GM12878 (cell line): ENCODE results near the gene KLF7. TPM values are rescaled to one million over a fixed set of nuclear protein-coding genes. Genes with fewer than 3 reads are reported as not detected.

Source experiments
- ATAC-seq: fragments of 200-7000 bp; cut with Tn5 transposase; 3 replicates; pipeline ENCODE4 v1.9.1; 2020; ENCODE audit warnings: mild to moderate bottlenecking, moderate library complexity
- Bru-seq: library from RNA; stranded (reverse); fragments of 400-500 nt; gene quantifications from one replicate; lab custom pipeline; 2021; lab: Mats Ljungman, UMichigan
- BruChase-seq, 2 experiments: library from RNA; stranded (reverse); fragments of 400-500 nt; gene quantifications; one replicate each; lab custom pipeline; 2021; lab: Mats Ljungman, UMichigan
- BruUV-seq: library from RNA; stranded (reverse); fragments of 400-500 nt; replicated peaks from 2 replicates; lab custom pipeline; 2021; lab: Mats Ljungman, UMichigan
- CTCF ChIA-PET: fragments of 300-600 bp; sonication (Branson Sonifier 250); formaldehyde crosslinking; extraction: SDS; loops from one replicate; lab custom pipeline; 2021; ENCODE audit warnings: inconsistent platforms; lab: Yijun Ruan, JAX
- POLR2A ChIA-PET: fragments of 350-600 bp; formaldehyde crosslinking; extraction: SDS; loops from one replicate; lab custom pipeline; 2021; ENCODE audit warnings: inconsistent platforms; lab: Charles Lee
- RAD21 ChIA-PET: fragments of 300-600 bp; sonication (Branson Sonifier 250); formaldehyde crosslinking; loops from one replicate; lab custom pipeline; 2023; ENCODE audit warnings: antibody characterized with exemption; ENCODE audit not compliant: unreplicated experiment; lab: Charles Lee
- SMC1A ChIA-PET: fragments of 300-600 bp; sonication (Branson Sonifier 250); formaldehyde crosslinking; loops from one replicate; lab custom pipeline; 2023; ENCODE audit not compliant: unreplicated experiment, uncharacterized antibody; lab: Charles Lee
- DNase-seq: peaks from one replicate; pipeline ENCODE4 v3.0.0-alpha.2; 2011; ENCODE audit warnings: low read depth, low spot score
- FAIRE-seq: peaks from 3 replicates; lab custom pipeline; 2011; peaks lifted over from hg19 to GRCh38; lab: Jason Lieb, UNC
- H2AFZ ChIP-seq: 2 replicates; pipeline ENCODE4 v1.6.0; 2011; ENCODE audit warnings: low read depth, low read length, control low read depth; ENCODE audit not compliant: control insufficient read depth
- H3K27ac ChIP-seq: 2 replicates; pipeline ENCODE4 v1.5.1; 2011; ENCODE audit warnings: control low read depth; ENCODE audit not compliant: control insufficient read depth, insufficient read depth
- H3K27me3 ChIP-seq, 2 experiments: replicated peaks in 1 of 2; 2 replicates each; pipeline versions ENCODE4 v1.6.0 to v1.6.1; 2011; ENCODE audit warnings: low read length in 1 of 2; ENCODE audit not compliant: control insufficient read depth in 2 of 2, insufficient read depth in 2 of 2
- H3K36me3 ChIP-seq, 2 experiments: 2 replicates each; pipeline ENCODE4 v1.5.1; 2011; ENCODE audit warnings: low read length in 1 of 2; ENCODE audit not compliant: control insufficient read depth in 2 of 2, insufficient read depth in 2 of 2
- H3K4me1 ChIP-seq: 2 replicates; pipeline ENCODE4 v1.6.1; 2011; ENCODE audit warnings: mild to moderate bottlenecking, low read length, moderate library complexity, mixed read lengths; ENCODE audit not compliant: control insufficient read depth, insufficient read depth
- H3K4me2 ChIP-seq: 2 replicates; pipeline ENCODE4 v1.6.0; 2011; ENCODE audit warnings: control low read depth; ENCODE audit not compliant: control insufficient read depth, insufficient read depth
- H3K4me3 ChIP-seq: fragments of 200-600 bp; sonication (generic); 2 replicates; pipeline ENCODE4 v1.5.1; 2016
- H3K79me2 ChIP-seq: 2 replicates; pipeline ENCODE4 v1.6.0; 2011; ENCODE audit warnings: low read length; ENCODE audit not compliant: control insufficient read depth, insufficient read depth
- H3K9ac ChIP-seq: 2 replicates; pipeline ENCODE4 v1.8.0; 2011; ENCODE audit warnings: low read length, control low read depth, mixed read lengths; ENCODE audit not compliant: control insufficient read depth, insufficient read depth
- H3K9me3 ChIP-seq: replicated peaks from 3 replicates; pipeline ENCODE4 v1.5.1; 2011; ENCODE audit warnings: mild to moderate bottlenecking, low read length; ENCODE audit not compliant: control insufficient read depth, insufficient read depth
- H4K20me1 ChIP-seq: 2 replicates; pipeline ENCODE4 v1.6.0; 2011; ENCODE audit not compliant: control insufficient read depth, insufficient read depth
- BACH1 ChIP-seq: fragments of 450-650 bp; IDR thresholded peaks from 2 replicates; pipeline ENCODE4 v1.6.1; 2017; ENCODE audit warnings: mild to moderate bottlenecking, borderline replicate concordance
- CBX5 ChIP-seq: sonication (generic); IDR thresholded peaks from 2 replicates; pipeline ENCODE4 v1.6.1; 2016; ENCODE audit warnings: low read depth, moderate library complexity, mild to moderate bottlenecking, inconsistent platforms
- CHD4 ChIP-seq: fragments of 200-600 bp; sonication (generic); IDR thresholded peaks from 2 replicates; pipeline ENCODE4 v1.6.1; 2016; ENCODE audit warnings: mild to moderate bottlenecking
- EED ChIP-seq: sonication (generic); IDR thresholded peaks from 2 replicates; pipeline ENCODE4 v1.6.1; 2016; ENCODE audit warnings: antibody characterized with exemption, low read depth
- FOS ChIP-seq: IDR thresholded peaks from 3 replicates; pipeline ENCODE4 v1.6.1; 2011; ENCODE audit warnings: borderline replicate concordance; ENCODE audit not compliant: insufficient read length; ENCODE audit errors: extremely low read depth
- FOXK2 ChIP-seq: fragments of 450-650 bp; IDR thresholded peaks from 2 replicates; pipeline ENCODE4 v1.6.1; 2017; ENCODE audit warnings: mild to moderate bottlenecking, moderate library complexity
- FOXM1 ChIP-seq: IDR thresholded peaks from 2 replicates; pipeline ENCODE4 v1.6.1; 2012; ENCODE audit warnings: low read depth, mild to moderate bottlenecking, inconsistent platforms, low read length, moderate library complexity
- MEF2A ChIP-seq: IDR thresholded peaks from 2 replicates; pipeline ENCODE4 v1.6.1; 2011; ENCODE audit warnings: low read depth, mild to moderate bottlenecking, low read length, moderate library complexity; ENCODE audit not compliant: insufficient read depth
- MTA3 ChIP-seq: IDR thresholded peaks from 2 replicates; pipeline ENCODE4 v1.6.1; 2012; ENCODE audit warnings: low read length, inconsistent platforms, borderline replicate concordance
- MXI1 ChIP-seq: fragments of 150-350 bp; IDR thresholded peaks from 2 replicates; pipeline ENCODE4 v1.6.1; 2011; ENCODE audit warnings: low read depth, mild to moderate bottlenecking, inconsistent platforms, low read length, improper control_type of control experiment
- NBN ChIP-seq: fragments of 450-650 bp; IDR thresholded peaks from 2 replicates; pipeline ENCODE4 v1.6.1; 2016
- NFIC ChIP-seq: IDR thresholded peaks from 2 replicates; pipeline ENCODE4 v1.6.1; 2012; ENCODE audit warnings: low read depth, mild to moderate bottlenecking, inconsistent platforms, low read length, moderate library complexity
- POLR2A ChIP-seq: IDR thresholded peaks from 2 replicates; pipeline ENCODE4 v1.6.1; 2011; ENCODE audit warnings: low read depth, mild to moderate bottlenecking, low read length
- POU2F2 ChIP-seq: IDR thresholded peaks from 3 replicates; pipeline ENCODE4 v1.6.1; 2011; ENCODE audit warnings: low read depth, mild to moderate bottlenecking, low read length, borderline replicate concordance
- RELA ChIP-seq: fragments of 450-650 bp; IDR thresholded peaks from 2 replicates; pipeline ENCODE4 v1.8.0; 2014; ENCODE audit warnings: borderline replicate concordance; ENCODE audit not compliant: partially characterized antibody
- SIN3A ChIP-seq: IDR thresholded peaks from 2 replicates; pipeline ENCODE4 v1.6.1; 2012; ENCODE audit warnings: low read depth, low read length, improper control_type of control experiment
- STAT3 ChIP-seq: IDR thresholded peaks from 2 replicates; pipeline ENCODE4 v1.6.1; 2011; ENCODE audit warnings: low read depth, low read length, improper control_type of control experiment
- WGBS: methylation state at CpG from one replicate; pipeline ENCODE4 v1.1.6; 2016; ENCODE audit warnings: low lambda C conversion rate; ENCODE audit not compliant: insufficient replicate concordance, insufficient coverage; ENCODE audit errors: missing lambda C conversion rate; 5-methylcytosine and 5-hydroxymethylcytosine counted together
- in situ Hi-C: fragments of 300-500 bp; cut with MboI; formaldehyde crosslinking; loops from 9 replicates; pipeline ENCODE4 v1.14.3; 2018; ENCODE audit warnings: mixed read lengths
- intact Hi-C: fragments of 100-400 bp; cut with micrococcal nuclease; formaldehyde crosslinking; loops from one replicate; pipeline ENCODE4 v1.14.2; 2022; ENCODE audit not compliant: unreplicated experiment
- long read RNA-seq, 2 experiments: library from polyadenylated mRNA; unstranded; transcript quantifications; one replicate each; pipeline ENCODE4 v2.0.0, GENCODE V29; 2019 to 2020
- polyA minus RNA-seq, 3 experiments: library from RNA; depleted of rRNA, polyadenylated mRNA; stranded (reverse); fragments of >200 nt; gene quantifications; 2 replicates each; pipeline ENCODE4 v1.2.3, GENCODE V29; 2011
- polyA plus RNA-seq, 11 experiments: library from polyadenylated mRNA; depleted of rRNA in 4 of 11; unstranded in 6 of 11; stranded (reverse) in 5 of 11; fragments of >200 nt; fragmentation: Nextera tagmentation in 4 of 11; fragmentation: Illumina TruSeq in 1 of 11; extraction: Ambion mirVana in 4 of 11; extraction: Trizol in 1 of 11; gene quantifications; 1 replicate in 1 of 11; 2 replicates in 10 of 11; pipeline versions ENCODE4 v1.2.1 to v1.2.3, GENCODE V29; 2011 to 2016; ENCODE audit warnings: inconsistent platforms in 2 of 11, missing spikeins in 2 of 11, low read depth in 1 of 11
- total RNA-seq, 4 experiments: library from RNA; depleted of rRNA in 3 of 4; stranded (reverse); fragments of >200 nt in 3 of 4; fragmentation: Illumina TruSeq in 1 of 4; extraction: Trizol in 1 of 4; gene quantifications; 2 replicates each; pipeline versions ENCODE4 v1.2.1 to v1.2.3, GENCODE V29; 2013 to 2021
- TF ChIP-seq, protein P1 (sequence below): fragments of 450-650 bp; IDR thresholded peaks from 2 replicates; pipeline ENCODE4 v1.6.1; 2016; ENCODE audit warnings: mild to moderate bottlenecking

The KLF7 gene
- 51.2 and 57.3 TPM in 2 replicates for total RNA-seq (2013; cell fraction: nucleolus; rRNA removed)
- 8.1 and 10.8 TPM in 2 replicates for total RNA-seq (2014; rRNA removed)
- total RNA-seq (2014; rRNA removed; fragmentation: Illumina TruSeq; extraction: Trizol) = 7.6 and 8.1 TPM in 2 replicates
- 20.6 and 24.8 TPM in 2 replicates for total RNA-seq (2021)
- polyA plus RNA-seq (2011; ENCODE audit: low read depth) = 6.5 TPM
- 4.7 and 6.4 TPM in 2 replicates for polyA plus RNA-seq (2011; rRNA removed)
- 5.4 and 5.7 TPM in 2 replicates for polyA plus RNA-seq (2011; cell fraction: cytosol; rRNA removed)
- polyA plus RNA-seq (2011; cell fraction: nucleus; rRNA removed) = 11.2 and 11.5 TPM in 2 replicates
- 6.8 and 7.9 TPM in 2 replicates for polyA plus RNA-seq (2012)
- polyA plus RNA-seq (2014; fragmentation: Illumina TruSeq; extraction: Trizol) = 13.3 and 20.5 TPM in 2 replicates
- 1 to 10 TPM; 2.4 to 3.3 TPM for polyA plus RNA-seq (2014; fragmentation: Nextera tagmentation; extraction: Ambion mirVana)
- 9.4 and 10.7 TPM in 2 replicates for polyA plus RNA-seq (2014; rRNA removed)
- polyA plus RNA-seq (2016; fragmentation: Nextera tagmentation; extraction: Ambion mirVana) = 10 to 100 TPM in 1 of 2 experiments, 1 to 10 TPM in 1; 5.6 to 10.2 TPM
- polyA minus RNA-seq (2011; rRNA and poly(A)+ RNA removed) = 8.9 and 12.7 TPM in 2 replicates
- polyA minus RNA-seq (2011; cell fraction: cytosol; rRNA and poly(A)+ RNA removed) = 1.7 and 3.4 TPM in 2 replicates
- polyA minus RNA-seq (2011; cell fraction: nucleus; rRNA and poly(A)+ RNA removed) = 7.1 and 10.4 TPM in 2 replicates
- Bru-seq, nascent RNA = percentile 84 among the genes with signal in this experiment
- BruChase-seq, experiment 1, labeled RNA remaining after a 6-hour chase = percentile 70 among the genes with signal in this experiment
- BruChase-seq, experiment 2, labeled RNA remaining after a 2-hour chase = percentile 73 among the genes with signal in this experiment
- long read RNA-seq, experiment 1, full-length matches to known transcripts = 2 of 7 reads
- long read RNA-seq, experiment 1, partial matches to known transcripts = 2 of 7 reads
- long read RNA-seq, experiment 1, other reads (novel, unspliced or antisense) = 3 of 7 reads
- long read RNA-seq, experiment 2, partial matches to known transcripts = 0 of 19 reads
- long read RNA-seq, experiment 2, other reads (novel, unspliced or antisense) = 19 of 19 reads

GRCh38 chr2:207165121-207166038 is at the start of gene KLF7:
KLF7 (minus strand) TSS chr2:207165948; CDS start chr2:207165568, 380 bp downstream.
- intact Hi-C loops (loop anchor here (2.0 to 10.0 kb wide), 4 partner anchors 59 to 371 kb away; no protein-coding TSS in a partner anchor), in situ Hi-C loops (no loop called here)
- ChIA-PET POLR2A (interaction anchor here (0.7 to 4.7 kb wide), 21 partner anchors 11 to 400 kb away, joined by 3 to 56 read pairs (median 5); partner anchors contain the start of genes CREB1, FASTKD2 and MDH1B), SMC1A (interaction anchor here (0.8 to 7.3 kb wide), 18 partner anchors 10 to 176 kb away, joined by 3 to 52 read pairs (median 4); no protein-coding TSS in a partner anchor), RAD21 (interaction anchor here (0.6 to 6.2 kb wide), 26 partner anchors 8 to 365 kb away, joined by 3 to 58 read pairs (median 4); partner anchors contain the start of gene CREB1), CTCF (interaction anchor here (0.5 to 4.8 kb wide), 13 partner anchors 10 to 1485 kb away, joined by 3 to 25 read pairs (median 3); no protein-coding TSS in a partner anchor)
- peaks cover 51% of the 10 kb centered on the region for H3K79me2 ChIP-seq
- WGBS = 2% methylated on average over 36 of the region's 36 CpGs
- H3K36me3 ChIP-seq = no peaks in the 10 kb centered on the region
- H3K9me3 ChIP-seq = no peaks in the 10 kb centered on the region; the same call in 2 of the 3 replicates
- H3K27me3 ChIP-seq = no peaks in the 10 kb centered on the region
- no peak for FAIRE-seq
- peaks cover 4% of the 10 kb centered on the region; the same call in 1 of the 2 replicates for H3K4me1 ChIP-seq
- H4K20me1 ChIP-seq = no peaks in the 10 kb centered on the region
- H3K27ac ChIP-seq = peak within 1 kb of the TSS; percentile 97
- peak; percentile 39 for ATAC-seq
- H3K4me2 ChIP-seq = peak within 1 kb of the TSS; percentile 91
- DNase-seq = no peak
- H3K9ac ChIP-seq = peak within 1 kb of the TSS; percentile 98
- peak within 1 kb of the TSS; percentile 49 for H2AFZ ChIP-seq
- peak within 1 kb of the TSS; percentile 89 for H3K4me3 ChIP-seq
- TSS peak; percentile 59 for BruUV-seq
- TF ChIP-seq, protein P1, sequence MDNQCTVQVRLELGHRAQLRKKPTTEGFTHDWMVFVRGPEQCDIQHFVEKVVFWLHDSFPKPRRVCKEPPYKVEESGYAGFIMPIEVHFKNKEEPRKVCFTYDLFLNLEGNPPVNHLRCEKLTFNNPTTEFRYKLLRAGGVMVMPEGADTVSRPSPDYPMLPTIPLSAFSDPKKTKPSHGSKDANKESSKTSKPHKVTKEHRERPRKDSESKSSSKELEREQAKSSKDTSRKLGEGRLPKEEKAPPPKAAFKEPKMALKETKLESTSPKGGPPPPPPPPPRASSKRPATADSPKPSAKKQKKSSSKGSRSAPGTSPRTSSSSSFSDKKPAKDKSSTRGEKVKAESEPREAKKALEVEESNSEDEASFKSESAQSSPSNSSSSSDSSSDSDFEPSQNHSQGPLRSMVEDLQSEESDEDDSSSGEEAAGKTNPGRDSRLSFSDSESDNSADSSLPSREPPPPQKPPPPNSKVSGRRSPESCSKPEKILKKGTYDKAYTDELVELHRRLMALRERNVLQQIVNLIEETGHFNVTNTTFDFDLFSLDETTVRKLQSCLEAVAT = peak; percentile 62; the same call in 1 of the 2 replicates
- TF ChIP-seq MTA3 = peak; percentile 65; the same call in 1 of the 2 replicates
- TF ChIP-seq MXI1 = peak; percentile 58
- TF ChIP-seq RELA = peak; percentile 14
- TF ChIP-seq POU2F2 = peak; percentile 25; the same call in 1 of the 3 replicates
- 0 out of 2 replicates have a peak, but pooled peaks have one; percentile 31 for TF ChIP-seq CBX5
- TF ChIP-seq BACH1 = no peak
- peak; percentile 20; the same call in 1 of the 2 replicates for TF ChIP-seq SIN3A
- peak; percentile 65 for TF ChIP-seq EED
- no peak for TF ChIP-seq CHD4
- TF ChIP-seq FOS = no peak
- TF ChIP-seq POLR2A = peak; percentile 81
- TF ChIP-seq FOXM1 = 0 out of 2 replicates have a peak, but pooled peaks have one; percentile 29
- no peak for TF ChIP-seq NFIC
- 0 out of 2 replicates have a peak, but pooled peaks have one; percentile 40 for TF ChIP-seq STAT3
- no peak for TF ChIP-seq MEF2A
- TF ChIP-seq FOXK2 = no peak
- TF ChIP-seq NBN = no peak
